HFFc6 (cell line): ENCODE results near the gene NRIP2. TPM values are rescaled to one million over a fixed set of nuclear protein-coding genes. Genes with fewer than 3 reads are reported as not detected.

ENCODE experiments used
- DNase-seq: peaks from one replicate; pipeline ENCODE4 v3.0.0-alpha.2; 2018
- H3K27ac Mint-ChIP-seq: 2 replicates; pipeline ENCODE4 v1.8.0; 2020; ENCODE audit warnings: mild to moderate bottlenecking, mixed read lengths
- H3K27me3 Mint-ChIP-seq: 2 replicates; pipeline ENCODE4 v1.8.0; 2021; ENCODE audit warnings: mild to moderate bottlenecking, moderate library complexity, mixed read lengths; ENCODE audit not compliant: insufficient read depth
- H3K36me3 Mint-ChIP-seq: 2 replicates; pipeline ENCODE4 v1.8.0; 2021; ENCODE audit warnings: low read depth, mixed read lengths
- H3K4me1 Mint-ChIP-seq: 2 replicates; pipeline ENCODE4 v1.8.0; 2020; ENCODE audit warnings: low read depth, mixed read lengths
- H3K4me3 Mint-ChIP-seq: 2 replicates; pipeline ENCODE4 v1.8.0; 2020; ENCODE audit warnings: mild to moderate bottlenecking, moderate library complexity, mixed read lengths
- H3K9me3 Mint-ChIP-seq: 2 replicates; pipeline ENCODE4 v1.8.0; 2020; ENCODE audit warnings: mild to moderate bottlenecking, mixed read lengths
- CTCF ChIP-seq: fragments of 200-600 bp; sonication (generic); IDR thresholded peaks from 2 replicates; pipeline ENCODE4 v1.5.0; 2021; ENCODE audit warnings: antibody characterized with exemption, mild to moderate bottlenecking
- total RNA-seq, 6 experiments: library from RNA; stranded (reverse); fragmentation: NEBNext Ultra II Directional; extraction: Animal tissue kit (Norgen Biotek cat#: 25700); gene quantifications; 2 replicates in 1 of 6; 3 replicates in 5 of 6; pipeline ENCODE4 v1.2.3, GENCODE V29; 2021

Gene NRIP2
- total RNA-seq, 6 experiments from 2014 or later, result not detected

- H3K36me3 Mint-ChIP-seq, result peaks cover 22% of the 10 kb centered on the region; the same call in 1 of the 2 replicates
- TF ChIP-seq CTCF, result no peak
- peaks cover 4% of the 10 kb centered on the region for H3K27me3 Mint-ChIP-seq
- peaks cover 5% of the 10 kb centered on the region for H3K4me1 Mint-ChIP-seq
- no peak overlapping the region for H3K27ac Mint-ChIP-seq
- no peaks in the 10 kb centered on the region for H3K9me3 Mint-ChIP-seq
- DNase-seq, result no peak
- no peak overlapping the region for H3K4me3 Mint-ChIP-seq
Measured at GRCh38 chr12:2858944-2859421, 24.1 kb upstream of the NRIP2 start.

- Mint-ChIP-seq H3K27me3 (peaks cover 6% of the 10 kb centered on the region), H3K36me3 (peaks cover 18% of the 10 kb centered on the region; the same call in 1 of the 2 replicates), H3K27ac (no peak overlapping the region), H3K4me1 (peaks cover 11% of the 10 kb centered on the region), H3K4me3 (no peak overlapping the region), H3K9me3 (no peaks in the 10 kb centered on the region)
- no peak for TF ChIP-seq CTCF
- DNase-seq, result no peak
Measured at GRCh38 chr12:2858334-2858733, 23.5 kb upstream of the NRIP2 start.

GRCh38 chr12:2857576-2857975, 22.7 kb upstream of the NRIP2 start:
- DNase-seq, result no peak
- Mint-ChIP-seq H3K27me3 (peaks cover 6% of the 10 kb centered on the region), H3K27ac (no peak overlapping the region), H3K4me3 (no peak overlapping the region), H3K9me3 (no peaks in the 10 kb centered on the region), H3K36me3 (peaks cover 18% of the 10 kb centered on the region; the same call in 1 of the 2 replicates), H3K4me1 (peaks cover 11% of the 10 kb centered on the region)
- TF ChIP-seq CTCF, result no peak

GRCh38 chr12:2857021-2857431, 22.2 kb upstream of the NRIP2 start, which contains the start of gene TEX52:
Gene TEX52 (minus strand): TSS chr12:2857039. CDS start chr12:2857026, 13 bp downstream.
- peaks cover 16% of the 10 kb centered on the region; the same call in 1 of the 2 replicates for H3K36me3 Mint-ChIP-seq
- H3K9me3 Mint-ChIP-seq, result no peaks in the 10 kb centered on the region
- no peak for TF ChIP-seq CTCF
- H3K4me3 Mint-ChIP-seq, result no peak within 1 kb of the TSS
- H3K4me1 Mint-ChIP-seq, result peaks cover 11% of the 10 kb centered on the region
- peaks cover 6% of the 10 kb centered on the region for H3K27me3 Mint-ChIP-seq
- no peak for DNase-seq
- peak within 1 kb of the TSS; percentile 13; the same call in 1 of the 2 replicates for H3K27ac Mint-ChIP-seq

- Mint-ChIP-seq H3K4me3 (no peak overlapping the region), H3K36me3 (peaks cover 10% of the 10 kb centered on the region; the same call in 1 of the 2 replicates), H3K27ac (no peak overlapping the region), H3K27me3 (peaks cover 6% of the 10 kb centered on the region), H3K4me1 (peaks cover 11% of the 10 kb centered on the region), H3K9me3 (no peaks in the 10 kb centered on the region)
- no peak for DNase-seq
- no peak for TF ChIP-seq CTCF
Measured at GRCh38 chr12:2856051-2856450, 21.2 kb upstream of the NRIP2 start.
